ENCODE results near the gene OLFM3. TPM values are rescaled to one million over a fixed set of nuclear protein-coding genes. Genes with fewer than 3 reads are reported as not detected.

Gene OLFM3
- total RNA-seq, 1 donor from 2014 or later: not detected

DNA sequence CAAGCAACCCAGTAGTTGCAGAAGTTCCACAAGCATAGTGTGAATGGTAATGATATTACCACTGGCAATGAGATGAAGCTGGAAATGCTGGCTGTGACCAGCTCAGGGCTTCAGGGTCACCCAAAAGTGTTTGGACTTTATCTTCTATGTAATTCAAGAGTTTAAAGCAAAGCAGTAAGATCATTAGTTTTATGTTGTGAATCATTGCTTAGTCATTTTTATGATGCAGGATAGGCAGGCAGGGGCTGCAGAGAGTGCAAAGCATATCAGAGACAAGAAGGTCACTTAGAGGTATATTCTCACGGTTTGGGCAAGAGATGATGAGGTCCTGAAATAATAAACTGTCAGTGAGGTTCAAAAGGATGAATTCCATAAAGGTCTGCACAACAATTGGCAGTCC, 147.4 kb downstream of the OLFM3 start:
- intact Hi-C loops (cut with micrococcal nuclease): no loop called here

DNA sequence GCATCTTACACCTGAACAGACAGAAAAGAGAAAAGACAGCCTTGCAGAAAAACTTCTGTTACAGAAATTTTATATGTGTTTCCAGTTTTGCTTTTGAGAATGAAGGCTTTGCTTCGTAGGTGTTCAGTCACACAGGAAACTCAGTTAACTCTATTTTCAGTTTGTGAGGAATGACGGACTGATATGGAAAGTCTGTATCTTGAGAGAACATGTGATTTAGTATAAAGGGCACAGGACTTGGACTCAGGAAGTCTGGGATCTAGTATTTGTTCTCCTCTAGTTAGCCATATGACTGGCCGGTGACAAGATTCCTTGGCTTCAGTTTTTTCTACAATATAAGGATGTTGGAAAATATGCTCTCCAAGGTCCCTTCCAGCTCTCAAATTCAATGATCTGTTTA, 149.1 kb downstream of the OLFM3 start:
- intact Hi-C loops (cut with micrococcal nuclease): no loop called here

DNA sequence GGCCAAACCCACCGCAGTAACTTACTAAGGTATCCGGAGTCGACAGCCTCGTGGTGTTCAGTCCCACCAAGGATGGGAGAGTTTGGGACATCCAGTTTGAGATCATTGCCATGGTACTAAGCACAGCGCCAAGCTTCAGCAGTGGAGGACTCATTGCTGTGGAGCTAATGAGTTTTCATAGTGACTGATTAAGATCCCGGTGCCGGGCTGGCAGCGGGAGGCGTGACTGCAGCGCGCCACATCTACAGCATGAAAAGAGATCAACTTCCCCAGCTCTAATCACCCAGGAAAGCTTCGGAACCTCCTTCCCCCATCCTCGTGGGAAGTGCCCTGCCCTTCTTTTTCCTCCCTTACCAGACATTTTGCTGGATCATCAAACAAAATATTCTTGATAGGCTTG, 149.9 kb downstream of the OLFM3 start:
- intact Hi-C loops (cut with micrococcal nuclease): no loop called here

DNA sequence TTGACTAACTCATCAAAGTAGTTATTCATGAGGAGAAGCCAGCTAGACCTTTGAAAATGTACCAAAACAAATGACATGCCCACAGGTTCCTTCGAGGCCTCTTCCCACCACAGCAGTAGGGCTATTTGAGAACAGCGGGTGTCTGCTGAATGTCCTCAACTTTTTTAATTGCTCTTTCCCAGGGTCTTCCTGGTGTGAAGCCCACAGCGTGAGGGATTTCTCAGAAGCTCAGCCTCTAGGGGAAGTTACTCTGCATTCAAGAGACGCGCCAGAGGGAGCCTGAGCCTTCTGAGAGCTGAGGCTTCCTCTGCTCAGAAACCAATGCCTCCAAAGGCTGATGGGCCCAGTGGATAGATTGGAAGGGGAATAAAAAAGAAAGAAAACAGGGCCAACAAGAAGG, 153.6 kb downstream of the OLFM3 start:
- intact Hi-C loops (cut with micrococcal nuclease): no loop called here

DNA sequence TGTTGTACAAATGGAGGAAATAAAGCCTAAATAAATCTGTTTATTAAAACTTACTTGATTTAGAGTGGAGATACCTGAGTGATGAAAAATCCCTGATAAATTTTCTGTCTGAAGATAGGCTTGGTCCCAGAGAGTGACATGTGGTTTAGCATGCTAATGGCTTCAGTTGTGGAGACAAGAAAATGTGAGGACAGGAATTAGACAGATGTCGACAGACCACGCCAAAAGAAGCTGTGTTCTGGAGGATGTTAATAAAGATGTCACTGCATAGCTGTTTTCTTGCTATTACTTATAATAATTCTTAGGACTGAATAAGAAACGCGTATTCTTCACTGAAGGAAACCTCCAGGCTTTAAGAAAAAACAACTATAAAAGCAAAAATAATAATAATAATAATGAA, 154.9 kb downstream of the OLFM3 start:
- intact Hi-C loops (cut with micrococcal nuclease): no loop called here

DNA sequence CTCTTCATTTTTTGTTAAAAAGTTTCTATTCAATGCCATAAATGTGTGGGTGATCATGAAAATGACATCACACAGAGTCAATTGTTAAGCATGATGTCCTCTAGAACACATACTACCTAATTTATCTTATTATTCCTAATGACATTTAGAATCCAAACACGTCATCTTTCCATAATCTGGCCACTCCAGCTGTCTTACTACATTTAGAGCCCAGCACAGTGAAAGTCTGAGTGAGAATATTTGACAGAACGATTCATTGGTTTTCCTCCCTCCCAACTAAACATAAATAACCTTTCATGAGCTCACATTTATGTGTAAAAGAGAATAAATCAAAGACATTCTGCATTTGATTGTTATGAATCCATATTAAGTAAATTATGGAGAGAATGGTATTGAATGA, 160.7 kb downstream of the OLFM3 start:
- intact Hi-C loops (cut with micrococcal nuclease): no loop called here

DNA sequence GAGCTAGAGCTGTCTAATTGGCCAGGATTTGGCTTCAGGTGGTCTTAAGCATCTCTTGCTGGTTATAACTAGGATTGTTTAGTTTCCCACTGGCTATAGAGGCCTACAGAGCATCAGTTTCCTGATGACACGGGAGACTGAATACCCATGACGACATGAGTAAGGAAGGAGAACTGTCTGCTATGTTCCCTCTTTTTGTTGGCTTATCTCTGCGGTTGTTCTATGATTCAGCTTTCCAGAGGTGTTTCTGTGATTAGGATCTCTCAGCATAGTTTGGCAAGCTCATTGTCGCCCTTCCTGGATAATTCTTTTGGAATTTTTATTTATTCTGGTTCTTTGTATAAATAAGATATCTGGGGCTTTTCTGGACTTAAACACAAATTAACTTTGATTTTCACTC, 163.4 kb downstream of the OLFM3 start:
- intact Hi-C loops (cut with micrococcal nuclease): no loop called here

DNA sequence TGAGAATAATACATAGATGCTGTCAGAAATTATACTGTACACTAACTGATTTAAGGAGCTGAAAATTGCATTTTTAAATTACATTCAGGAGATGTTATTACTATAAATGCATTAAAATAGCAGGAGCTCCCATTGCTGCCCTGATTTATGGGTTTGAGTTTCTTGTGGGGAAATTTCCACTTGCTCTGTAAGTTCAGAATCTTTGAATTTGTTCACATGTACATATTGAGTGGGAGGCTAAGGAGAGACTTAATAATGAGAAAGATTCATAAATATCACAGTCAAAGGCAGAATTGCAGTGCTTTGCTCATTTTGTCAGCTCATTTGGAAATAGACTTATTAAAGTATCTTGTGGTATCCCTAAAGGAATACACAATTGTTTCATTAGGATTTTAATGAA, 170.3 kb downstream of the OLFM3 start:
- intact Hi-C loops (cut with micrococcal nuclease): no loop called here

DNA sequence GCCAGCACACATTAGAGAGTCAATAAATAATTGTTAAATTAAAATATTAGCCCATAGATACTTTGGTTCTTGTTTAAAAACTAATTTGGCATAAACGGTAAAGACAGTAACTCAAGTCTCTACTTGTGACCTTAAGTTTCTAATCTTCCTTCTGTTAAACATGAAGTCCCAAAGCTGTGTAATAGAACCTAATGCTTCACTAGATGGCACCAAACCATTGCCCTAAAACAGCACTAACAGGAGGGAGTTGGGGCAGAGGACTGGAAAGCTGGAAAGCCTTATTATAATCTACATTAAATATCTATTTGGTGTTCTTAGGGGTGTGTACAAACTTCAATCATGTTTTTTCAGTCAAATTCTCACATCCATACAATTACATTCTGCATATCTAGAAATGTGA, 176.7 kb downstream of the OLFM3 start:
- intact Hi-C loops (cut with micrococcal nuclease): no loop called here

DNA sequence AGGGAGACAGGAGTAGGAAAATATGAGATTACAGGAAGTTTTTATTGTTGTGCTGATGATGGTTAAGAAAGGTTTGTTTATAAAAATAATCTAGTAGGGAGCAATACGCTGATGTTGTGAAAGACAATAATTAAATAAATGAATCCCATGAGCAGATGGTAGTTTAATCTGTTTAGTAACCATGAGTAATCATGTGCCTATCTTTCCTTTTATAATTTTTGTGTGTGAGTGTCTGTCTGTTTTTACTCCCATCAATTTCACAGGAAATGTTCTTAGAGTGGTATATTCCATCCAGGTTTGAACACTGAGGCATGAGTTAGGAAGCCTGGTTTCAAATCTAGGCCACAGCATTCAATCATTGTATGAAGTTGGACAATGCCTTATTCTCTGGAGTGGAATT, 180.5 kb downstream of the OLFM3 start:
- intact Hi-C loops (cut with micrococcal nuclease): no loop called here

DNA sequence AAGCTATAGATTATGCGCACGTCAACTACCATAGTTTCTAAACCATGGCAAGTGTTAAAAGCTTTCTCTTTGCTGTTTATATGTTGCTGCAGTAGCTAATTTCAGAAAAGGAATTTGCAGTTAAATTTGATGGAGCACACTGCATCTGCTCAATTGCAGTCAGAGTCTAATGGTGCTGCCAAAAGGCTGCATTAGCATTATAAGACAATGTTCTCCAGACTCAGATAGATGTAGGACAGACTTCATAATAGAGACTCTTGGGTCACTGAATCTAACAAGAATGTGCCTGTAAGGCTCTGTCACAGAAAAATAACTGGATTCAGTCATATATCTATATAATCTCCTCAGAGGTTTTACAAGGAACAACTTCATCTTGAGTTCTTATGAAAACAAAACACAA, 198.3 kb downstream of the OLFM3 start:
- intact Hi-C loops (cut with micrococcal nuclease): no loop called here

DNA sequence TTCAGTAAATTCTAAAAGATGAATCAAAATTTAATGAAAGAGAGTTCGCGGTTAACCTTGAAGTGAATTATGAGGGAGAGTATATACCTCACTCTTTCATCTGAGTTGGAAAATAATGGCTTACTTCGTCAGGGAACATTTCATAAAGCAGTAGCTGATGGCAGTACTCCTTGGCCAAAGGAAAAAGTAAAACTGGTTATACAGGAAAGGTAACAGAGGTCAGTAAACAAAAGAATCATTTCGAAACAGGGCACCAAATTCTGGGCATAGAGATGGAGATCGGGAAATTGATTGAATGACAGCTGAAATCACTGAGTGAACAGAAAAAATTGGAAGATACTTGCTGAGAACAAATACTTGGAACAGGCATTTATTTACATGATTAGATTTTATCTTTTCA, 199.0 kb downstream of the OLFM3 start:
- intact Hi-C loops (cut with micrococcal nuclease): no loop called here

DNA sequence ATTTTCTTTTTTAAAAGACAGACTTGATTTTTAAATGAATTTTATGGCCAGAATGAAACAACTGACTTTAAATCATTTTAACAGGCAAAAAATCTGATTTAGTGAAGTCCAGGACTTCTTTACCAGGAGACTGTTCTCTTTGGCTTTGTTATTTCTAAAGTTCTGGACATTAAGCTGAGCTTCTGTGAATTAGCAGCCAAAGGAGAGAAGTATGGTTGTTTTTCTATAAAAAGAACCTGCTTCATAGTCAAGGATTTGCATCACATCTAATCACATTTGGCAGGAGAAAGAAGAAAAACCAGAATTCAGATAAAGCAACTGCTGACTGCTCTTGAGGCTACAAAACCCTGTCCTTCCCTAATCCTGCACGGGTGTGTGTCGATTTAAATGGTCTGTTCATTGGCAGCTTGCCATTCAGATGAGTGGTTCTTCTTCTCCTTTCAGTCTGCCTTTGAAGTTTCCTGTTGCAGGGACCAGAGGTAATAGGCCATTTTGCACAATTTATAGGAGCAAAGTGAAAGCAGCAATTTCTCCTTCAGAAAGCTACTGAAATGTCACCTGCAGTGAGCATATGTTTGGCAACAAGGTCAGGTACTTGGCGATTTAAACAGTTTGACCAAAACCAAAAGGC, 215.4 kb downstream of the OLFM3 start:
- intact Hi-C loops (cut with micrococcal nuclease): no loop called here

DNA sequence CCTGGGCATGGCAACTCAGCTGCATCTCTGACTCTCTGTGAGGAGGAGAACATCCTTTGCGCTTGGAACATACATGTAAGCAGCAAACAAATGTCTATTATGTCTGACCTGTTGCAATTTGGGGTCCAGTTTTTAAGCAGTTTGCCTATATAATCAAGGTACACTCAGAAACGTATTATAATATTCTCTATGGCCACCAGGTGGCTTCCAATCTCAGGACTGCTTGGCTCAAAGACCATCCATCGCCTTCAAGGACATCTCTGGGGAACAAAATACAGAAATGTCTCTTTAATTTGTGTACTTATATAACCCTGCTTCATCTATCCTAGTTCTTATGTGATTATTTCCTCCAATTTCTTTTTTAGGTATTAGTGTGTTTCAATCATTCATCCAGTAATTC, 227.2 kb downstream of the OLFM3 start:
- intact Hi-C loops (cut with micrococcal nuclease): no loop called here

DNA sequence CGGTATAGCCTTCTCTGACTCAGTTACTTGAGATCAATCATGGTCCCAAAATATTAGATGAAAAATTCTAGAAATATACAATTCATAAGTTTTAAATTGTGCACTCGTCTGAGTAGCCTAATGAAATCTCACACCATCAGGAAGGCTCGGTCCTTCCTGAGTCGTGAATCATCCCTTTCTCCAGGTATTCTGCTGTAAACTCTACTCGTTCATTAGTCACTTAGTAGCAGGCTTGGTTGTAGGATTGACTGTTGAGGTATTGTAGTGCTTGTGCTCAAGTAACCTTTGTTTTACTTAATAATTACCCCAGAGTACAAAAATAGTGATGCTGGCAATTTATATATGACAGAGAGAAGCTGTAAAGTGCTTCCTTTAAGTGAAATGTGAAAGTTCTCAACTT, 238.7 kb downstream of the OLFM3 start:
- intact Hi-C loops (cut with micrococcal nuclease): no loop called here

DNA sequence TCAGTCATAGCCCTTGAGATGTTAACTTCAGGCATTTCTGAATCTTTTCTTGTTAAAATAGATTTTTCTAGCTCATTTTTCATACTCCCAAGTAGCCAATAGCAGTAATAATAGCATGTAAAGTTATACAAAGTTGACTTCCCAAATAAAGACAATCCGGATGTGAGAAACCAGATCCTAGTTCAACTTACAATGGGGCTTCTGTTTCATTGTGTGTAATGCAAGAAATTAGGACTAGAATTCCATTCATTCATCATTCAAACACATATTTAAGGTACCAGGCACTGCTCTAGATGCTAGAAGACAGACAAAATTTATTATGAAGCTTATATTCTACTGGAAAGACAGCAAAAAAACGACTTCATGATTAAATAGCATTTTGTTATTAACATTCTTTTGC, 240.3 kb downstream of the OLFM3 start:
- intact Hi-C loops (cut with micrococcal nuclease): no loop called here

Data from T-helper 1 cell treated with Interleukin-12 subunit alpha and Interleukin-12 subunit beta and Interleukin-4 antibody, amounts not matched to agents 30 ng/mL and 1 ng/mL, for 36 hours (primary cell).